ENCODE data around the gene ESPN. TPM values are rescaled to one million over a fixed set of nuclear protein-coding genes. Genes with fewer than 3 reads are reported as not detected.

Gene ESPN
- total RNA-seq, 1 experiment from 2014 or later = not detected

DNA sequence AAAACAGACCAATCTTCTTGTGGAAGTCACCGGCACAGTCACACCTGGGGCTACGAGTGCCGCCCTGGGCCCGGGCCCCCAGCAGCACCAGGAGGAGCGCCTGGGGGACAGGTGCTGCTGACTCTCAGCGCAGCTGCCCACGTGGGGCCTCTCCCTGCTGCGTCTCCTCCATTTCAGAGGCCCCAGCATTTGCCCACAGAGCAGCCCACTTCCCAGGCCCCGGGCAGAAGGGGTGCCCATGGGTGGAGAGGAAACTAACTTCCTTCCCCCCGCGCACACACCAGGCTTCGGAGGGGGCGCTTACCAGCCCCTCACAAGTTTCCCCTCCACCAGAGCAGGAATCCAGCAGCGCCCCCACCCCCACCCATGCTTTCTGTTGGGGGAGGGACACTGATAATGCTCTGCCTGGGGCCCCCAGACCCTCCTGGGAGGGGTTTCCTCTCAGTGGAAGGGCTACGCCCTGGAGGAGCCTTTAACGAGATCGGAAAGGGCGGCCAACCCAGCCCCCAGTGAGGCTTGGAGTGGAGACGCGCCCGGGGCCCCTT lies 41.0 kb downstream of the ESPN start:
- DNase-seq (ENCODE audit: low spot score) = no peak

DNA sequence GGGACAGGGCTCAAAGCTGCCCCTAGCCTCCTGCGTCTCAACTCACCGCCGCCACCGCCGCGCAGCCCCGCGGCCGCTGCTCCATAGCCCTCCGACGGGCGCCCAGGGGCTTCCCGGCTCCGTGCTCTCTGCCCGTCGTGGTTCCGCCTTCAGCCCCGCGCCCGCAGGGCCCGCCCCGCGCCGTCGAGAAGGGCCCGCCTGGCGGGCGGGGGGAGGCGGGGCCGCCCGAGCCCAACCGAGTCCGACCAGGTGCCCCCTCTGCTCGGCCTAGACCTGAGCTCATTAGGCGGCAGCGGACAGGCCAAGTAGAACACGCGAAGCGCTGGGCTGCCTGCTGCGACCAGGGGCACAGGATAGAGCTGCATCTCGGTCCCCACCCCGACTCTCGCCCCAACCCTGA lies 41.4 kb downstream of the ESPN start, which contains the start of gene TNFRSF25:
Gene TNFRSF25 (minus strand): TSS at position 151 of the 400 bp plus-strand sequence. CDS start 66 bp downstream, at position 85.
- DNase-seq (ENCODE audit: low spot score) = no peak

- no peak for DNase-seq (ENCODE audit: low spot score)
Observed at GRCh38 chr1:6466751-6467150, 42.2 kb downstream of the ESPN start.

- DNase-seq (ENCODE audit: low spot score) = no peak
Observed at GRCh38 chr1:6467224-6467623, 42.6 kb downstream of the ESPN start.

- DNase-seq (ENCODE audit: low spot score) = no peak
Observed at GRCh38 chr1:6467744-6468688, 43.4 kb downstream of the ESPN start.

- no peak for DNase-seq (ENCODE audit: low spot score)
Observed at GRCh38 chr1:6468729-6469461, 44.3 kb downstream of the ESPN start.

DNA sequence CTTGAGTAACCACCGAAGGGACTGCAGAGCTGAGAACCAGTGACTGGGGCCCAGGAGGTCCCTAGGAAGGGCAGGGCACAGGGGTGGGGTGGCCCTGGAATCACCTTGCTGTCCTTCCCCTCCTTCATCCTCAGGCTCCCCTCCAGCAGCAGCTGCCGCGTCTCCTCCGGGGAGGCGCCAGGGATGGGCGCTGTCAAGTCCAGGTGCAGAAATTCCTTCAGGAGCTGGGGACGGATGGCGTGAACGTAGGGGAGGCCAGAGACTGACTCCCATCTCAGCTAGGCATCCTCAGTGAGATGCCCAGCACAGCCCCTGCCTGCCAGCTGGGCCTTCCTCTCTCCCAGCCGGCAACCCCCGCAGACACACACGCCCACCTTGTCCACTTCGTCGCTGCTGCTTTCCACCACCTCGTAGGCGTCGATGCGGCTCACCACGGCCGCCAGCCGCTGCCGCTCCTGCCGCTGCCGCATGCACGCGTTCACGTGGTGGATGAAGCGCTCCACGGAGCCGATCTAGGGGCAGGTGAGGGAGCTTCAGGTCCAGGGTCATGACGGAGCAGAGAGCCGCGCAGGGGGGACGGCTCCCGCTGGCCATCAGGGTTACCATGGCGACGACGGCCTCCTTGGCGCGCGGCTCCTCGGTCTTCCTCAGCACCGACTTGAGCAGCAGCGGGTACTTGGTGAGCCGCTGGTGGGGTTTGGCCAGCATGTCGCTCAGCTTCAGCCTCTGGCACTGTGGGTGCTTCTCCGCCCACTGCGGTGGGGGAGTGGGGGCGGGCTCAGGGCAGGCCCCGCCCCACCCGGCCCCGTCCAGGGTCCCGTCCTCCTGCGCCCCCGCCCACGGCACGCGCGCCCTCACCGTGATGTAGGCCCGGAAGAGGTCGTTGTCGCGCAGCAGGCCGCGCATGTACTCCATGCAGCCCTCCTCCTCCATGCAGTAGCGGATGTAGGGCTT lies 45.8 kb downstream of the ESPN start:
- DNase-seq (ENCODE audit: low spot score) = no peak

GRCh38 chr1:6471086-6471969 lies 46.8 kb downstream of the ESPN start:
- no peak for DNase-seq (ENCODE audit: low spot score)

- DNase-seq (ENCODE audit: low spot score) = no peak
Observed at GRCh38 chr1:6471970-6472368, 47.4 kb downstream of the ESPN start.

GRCh38 chr1:6472391-6472790 lies 47.8 kb downstream of the ESPN start:
- no peak for DNase-seq (ENCODE audit: low spot score)

DNA sequence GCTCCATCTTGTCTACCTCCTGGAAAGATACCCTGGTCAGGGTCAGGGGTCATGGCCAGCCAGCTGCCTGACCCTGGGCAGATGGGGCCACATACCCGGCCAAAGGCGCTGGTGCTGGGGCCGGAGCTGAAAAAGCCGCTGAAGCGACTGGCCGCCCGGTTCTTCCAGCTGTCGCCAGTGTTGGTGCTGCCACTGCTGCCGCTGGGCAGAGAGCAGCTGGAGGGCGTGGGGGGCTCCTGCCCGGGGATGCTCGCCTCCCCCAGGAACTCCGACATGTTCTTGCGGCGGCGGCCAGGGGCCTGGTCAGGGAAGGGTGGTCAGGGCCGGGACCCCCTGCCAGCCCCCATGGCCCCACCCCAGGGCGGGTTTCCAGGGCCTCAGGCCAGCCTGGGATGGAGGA lies 48.6 kb downstream of the ESPN start:
- no peak for DNase-seq (ENCODE audit: low spot score)

DNA sequence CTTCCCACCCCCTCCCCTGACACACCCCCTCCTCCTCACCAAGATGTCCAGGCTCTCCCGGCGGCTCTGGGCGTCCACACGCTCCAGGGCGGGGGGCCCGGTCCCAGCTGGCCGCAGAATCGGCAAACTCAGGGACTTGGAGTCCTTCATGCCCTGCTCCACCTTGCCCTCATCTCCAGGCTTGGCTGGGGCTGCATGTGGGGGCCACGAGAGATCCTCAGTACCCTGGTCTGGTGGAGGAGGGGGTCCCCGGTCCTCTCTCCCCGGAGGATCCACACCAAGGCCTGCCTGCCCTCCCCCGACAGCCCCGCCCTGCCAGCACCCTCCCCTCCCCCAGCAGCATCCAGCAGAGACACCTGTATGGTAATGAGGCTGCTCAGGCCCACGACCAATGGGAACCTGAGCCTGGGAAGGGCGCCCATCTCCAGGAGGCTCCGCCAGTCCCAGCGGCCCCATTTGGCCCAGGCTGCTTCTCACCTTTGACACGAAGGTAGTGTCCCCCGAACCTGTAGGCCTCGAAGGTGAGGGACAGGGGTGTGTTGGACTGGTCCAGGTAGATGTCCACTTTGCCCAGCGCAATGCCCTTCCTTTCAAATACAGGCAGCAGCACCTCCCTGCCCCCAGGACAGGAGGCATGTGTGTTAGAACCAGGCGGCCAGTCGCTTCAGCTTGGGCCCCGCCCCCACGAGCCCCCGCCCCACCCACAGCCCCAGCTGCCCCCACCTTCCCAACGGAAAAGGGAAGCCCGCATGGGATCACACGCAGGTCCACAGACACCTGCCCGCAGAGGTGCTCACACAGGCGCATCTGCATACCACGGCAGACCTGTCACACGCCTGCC lies 49.6 kb downstream of the ESPN start:
- DNase-seq (ENCODE audit: low spot score) = no peak

GRCh38 chr1:6474815-6475282 lies 50.3 kb downstream of the ESPN start:
- DNase-seq (ENCODE audit: low spot score) = no peak

DNA sequence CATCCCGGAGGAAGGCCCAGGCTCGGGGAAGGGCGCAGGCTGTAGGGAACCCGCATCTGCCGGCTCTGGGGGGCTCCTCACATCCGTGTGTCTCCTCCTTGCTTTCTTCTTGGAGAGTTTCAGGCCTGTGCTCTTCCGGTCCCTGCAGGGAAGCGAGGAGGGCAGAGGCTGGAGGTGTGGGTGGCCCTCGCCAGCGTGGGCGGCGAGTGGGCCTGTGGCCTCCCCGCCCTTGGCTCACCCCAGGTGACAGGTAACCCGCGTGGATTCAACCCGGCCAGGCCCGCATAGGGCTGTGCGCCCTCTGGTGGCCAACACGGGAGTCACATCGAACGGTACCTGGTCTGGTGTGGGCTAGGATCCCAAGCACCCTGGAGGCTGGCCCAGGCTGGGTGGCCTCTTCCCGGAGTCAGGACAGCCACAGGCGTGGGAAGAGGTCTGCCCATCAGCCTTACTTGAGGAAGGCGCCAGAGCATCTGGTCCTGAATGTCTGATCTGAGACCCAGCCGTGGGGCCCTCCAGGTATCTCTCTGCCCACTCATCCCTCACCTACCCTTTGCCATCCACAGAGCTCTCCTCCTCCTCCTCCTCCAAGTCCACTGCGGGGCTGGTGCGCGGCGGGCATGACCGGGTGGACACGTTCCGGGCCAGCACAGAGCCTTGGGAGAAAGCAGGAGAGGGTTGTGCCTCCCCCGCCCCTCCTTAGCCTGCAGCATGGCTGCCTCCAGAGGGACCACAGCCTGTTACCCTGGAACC lies 51.0 kb downstream of the ESPN start:
- DNase-seq (ENCODE audit: low spot score) = no peak

DNA sequence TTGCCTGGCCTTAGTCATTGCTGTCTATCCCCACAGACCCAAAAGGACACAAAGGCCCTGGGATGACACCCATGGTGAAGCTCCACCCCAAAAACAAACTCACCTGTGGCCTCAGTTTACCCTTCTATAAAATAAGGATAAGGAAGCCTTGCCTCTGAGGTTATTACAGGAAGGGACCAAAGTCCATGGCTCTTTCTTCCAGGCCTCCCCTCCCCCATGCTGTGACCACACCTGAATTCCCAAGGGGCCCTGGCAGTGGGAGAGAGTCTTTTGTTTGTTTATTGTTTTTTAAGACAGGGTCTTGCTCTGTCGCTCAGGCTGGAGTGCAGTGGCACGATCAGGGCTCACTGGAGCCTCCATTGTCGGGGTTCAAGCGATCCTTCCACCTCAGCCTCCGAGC lies 51.9 kb downstream of the ESPN start:
- no peak for DNase-seq (ENCODE audit: low spot score)

- no peak for DNase-seq (ENCODE audit: low spot score)
Observed at GRCh38 chr1:6477039-6477820, 52.7 kb downstream of the ESPN start.

- no peak for DNase-seq (ENCODE audit: low spot score)
Observed at GRCh38 chr1:6481820-6482219, 57.2 kb downstream of the ESPN start.
